Measurements from ENCODE around the gene ANAPC2. TPM values are rescaled to one million over a fixed set of nuclear protein-coding genes. Genes with fewer than 3 reads are reported as not detected.

Gene ANAPC2
- total RNA-seq, 2 donors from 2014 or later = 31.2 to 32.5 TPM

Small RNA genes lying within 50 kb of the gene (microRNA-seq; reads per million reads assigned to microRNA genes)
- gene MIR3621 = 0 reads per million in 2 donors

Other genes with a start within 250 kb of the ANAPC2 start
- 100 to 1,000 TPM in 1 of 2 donors, 10 to 100 TPM in 1; 98.4 to 130 TPM for gene FBXW5, start 243.8 kb downstream of the ANAPC2 start, total RNA-seq
- 1 to 10 TPM in 1 of 2 donors, under 1 TPM in 1; 0.88 to 3.5 TPM for gene C8G, start 243.3 kb downstream of the ANAPC2 start, total RNA-seq
- gene LCN12, start 236.3 kb downstream of the ANAPC2 start, total RNA-seq = 10 to 100 TPM in 1 of 2 donors, 1 to 10 TPM in 1; 7.0 to 11.9 TPM
- gene PTGDS, start 211.1 kb downstream of the ANAPC2 start, total RNA-seq = 1,000 to 10,000 TPM; 3,329 to 4,014 TPM
- 1 to 10 TPM; 6.4 to 9.6 TPM for gene LCNL1, start 205.6 kb downstream of the ANAPC2 start, total RNA-seq
- gene PAXX, start 196.1 kb downstream of the ANAPC2 start, total RNA-seq = 10 to 100 TPM; 25.4 to 30.2 TPM
- 1 to 10 TPM; 2.6 to 8.5 TPM for gene CLIC3, start 192.0 kb downstream of the ANAPC2 start, total RNA-seq
- 10 to 100 TPM; 30.0 to 33.2 TPM for gene ABCA2, start 160.3 kb downstream of the ANAPC2 start, total RNA-seq
- under 1 TPM; 0.24 to 0.35 TPM for gene FUT7, start 156.5 kb downstream of the ANAPC2 start, total RNA-seq
- gene NPDC1, start 142.4 kb downstream of the ANAPC2 start, total RNA-seq = 10 to 100 TPM; 75.4 to 87.3 TPM
- 1 to 10 TPM in 1 of 2 donors, under 1 TPM in 1; 0.60 to 2.2 TPM for gene ENTPD2, start 134.5 kb downstream of the ANAPC2 start, total RNA-seq
- gene SAPCD2, start 118.0 kb downstream of the ANAPC2 start, total RNA-seq = under 1 TPM; 0.39 to 0.44 TPM
- 10 to 100 TPM; 13.5 to 14.0 TPM for gene UAP1L1, start 111.0 kb downstream of the ANAPC2 start, total RNA-seq
- 10 to 100 TPM; 21.9 to 28.8 TPM for gene MAN1B1, start 101.6 kb downstream of the ANAPC2 start, total RNA-seq
- gene DPP7, start 73.8 kb downstream of the ANAPC2 start, total RNA-seq = 100 to 1,000 TPM; 176 to 198 TPM
- not detected for gene GRIN1, start 49.4 kb downstream of the ANAPC2 start, total RNA-seq
- gene LRRC26, start 18.5 kb downstream of the ANAPC2 start, total RNA-seq = not detected
- not detected for gene TMEM210, start 16.5 kb downstream of the ANAPC2 start, total RNA-seq
- 10 to 100 TPM; 53.1 to 55.1 TPM for gene SSNA1, start 116 bp upstream of the ANAPC2 start, total RNA-seq
- 10 to 100 TPM in 1 of 2 donors, 1 to 10 TPM in 1; 7.6 to 11.4 TPM for gene TPRN, start 12.2 kb upstream of the ANAPC2 start, total RNA-seq
- gene TMEM203, start 17.1 kb upstream of the ANAPC2 start, total RNA-seq = 10 to 100 TPM; 32.9 to 34.5 TPM
- 1 to 10 TPM; 5.9 to 6.5 TPM for gene NDOR1, start 17.1 kb upstream of the ANAPC2 start, total RNA-seq
- 10 to 100 TPM; 15.6 to 18.1 TPM for gene RNF208, start 33.7 kb upstream of the ANAPC2 start, total RNA-seq
- under 1 TPM in 1 of 2 donors, not detected in 1; 0.62 TPM for gene CYSRT1, start 36.6 kb upstream of the ANAPC2 start, total RNA-seq
- gene RNF224, start 38.9 kb upstream of the ANAPC2 start, total RNA-seq = not detected
- gene SLC34A3, start 42.3 kb upstream of the ANAPC2 start, total RNA-seq = not detected
- gene TUBB4B, start 52.7 kb upstream of the ANAPC2 start, total RNA-seq = 100 to 1,000 TPM; 324 to 437 TPM
- gene STPG3, start 62.7 kb upstream of the ANAPC2 start, total RNA-seq = under 1 TPM in 1 of 2 donors, not detected in 1; 0.59 TPM
- gene NELFB, start 66.8 kb upstream of the ANAPC2 start, total RNA-seq = 10 to 100 TPM; 35.1 to 38.1 TPM
- 1 to 10 TPM; 6.2 to 9.4 TPM for gene TOR4A, start 89.2 kb upstream of the ANAPC2 start, total RNA-seq
- gene NRARP, start 113.7 kb upstream of the ANAPC2 start, total RNA-seq = 10 to 100 TPM in 1 of 2 donors, 1 to 10 TPM in 1; 4.9 to 11.5 TPM
- gene EXD3, start 234.6 kb upstream of the ANAPC2 start, total RNA-seq = 10 to 100 TPM in 1 of 2 donors, 1 to 10 TPM in 1; 8.0 to 11.7 TPM
- 1 to 10 TPM; 2.5 to 5.3 TPM for gene NOXA1, start 234.8 kb upstream of the ANAPC2 start, total RNA-seq

All from left cardiac atrium (tissue), 2 donors.